GM18498 (cell line): ENCODE data around the gene ZNF468.
"Not testable (repeated sequence)": the region's sequence is repeated elsewhere in the genome, so short reads cannot be mapped to it uniquely, and the experiment has no call there.

Experiments used
- ATAC-seq: cut with Tn5 transposase; IDR thresholded peaks from one replicate; pipeline ENCODE4 v1.9.1; 2021; ENCODE audit warnings: mild to moderate bottlenecking, moderate library complexity; ENCODE audit not compliant: unreplicated experiment

Gene ZNF468

DNA sequence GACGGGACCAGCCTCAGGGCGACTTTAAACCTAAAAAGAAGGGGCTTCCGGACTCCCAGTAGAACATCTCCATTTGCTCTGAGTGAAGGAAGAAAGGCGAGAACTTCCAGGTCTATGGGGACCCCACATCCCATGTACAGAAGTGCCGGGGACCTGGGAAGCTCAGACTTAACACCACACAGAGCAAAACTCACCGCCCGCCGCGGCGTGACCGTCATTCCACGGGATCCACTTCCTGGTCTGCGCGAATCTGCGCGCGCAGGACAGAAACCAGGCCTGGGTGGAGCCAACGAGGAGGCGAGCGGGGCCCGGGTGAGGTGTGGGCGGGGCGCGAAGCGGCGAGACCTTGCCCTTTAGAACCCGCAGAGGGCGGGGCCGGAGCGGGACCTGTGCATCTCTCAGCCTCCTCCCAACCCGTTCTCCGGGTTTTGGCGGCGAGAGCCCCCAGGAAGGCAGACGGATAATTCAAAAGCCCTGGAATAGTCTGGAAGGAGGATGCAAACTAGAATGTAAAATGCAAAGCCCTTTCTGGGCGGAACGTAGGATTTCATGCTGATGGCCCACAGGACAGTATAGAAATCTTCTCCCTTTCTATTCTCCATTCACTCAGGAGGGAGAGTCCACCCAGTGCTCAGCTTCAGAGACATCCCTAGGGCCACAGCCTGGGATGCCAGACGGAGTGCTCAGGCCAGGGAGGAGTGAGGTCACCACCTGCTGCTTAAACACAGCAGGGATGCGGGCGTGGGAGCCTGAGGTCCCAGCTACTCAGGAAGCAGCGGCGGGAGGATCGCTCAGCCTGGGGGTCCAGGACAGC lies at the start of gene ZNF468:
TSS of gene ZNF468 (minus strand) at position 242 of the 814 bp plus-strand sequence. CDS start 3,347 bp downstream, outside the sequence.
- peak; percentile 97 for ATAC-seq

DNA sequence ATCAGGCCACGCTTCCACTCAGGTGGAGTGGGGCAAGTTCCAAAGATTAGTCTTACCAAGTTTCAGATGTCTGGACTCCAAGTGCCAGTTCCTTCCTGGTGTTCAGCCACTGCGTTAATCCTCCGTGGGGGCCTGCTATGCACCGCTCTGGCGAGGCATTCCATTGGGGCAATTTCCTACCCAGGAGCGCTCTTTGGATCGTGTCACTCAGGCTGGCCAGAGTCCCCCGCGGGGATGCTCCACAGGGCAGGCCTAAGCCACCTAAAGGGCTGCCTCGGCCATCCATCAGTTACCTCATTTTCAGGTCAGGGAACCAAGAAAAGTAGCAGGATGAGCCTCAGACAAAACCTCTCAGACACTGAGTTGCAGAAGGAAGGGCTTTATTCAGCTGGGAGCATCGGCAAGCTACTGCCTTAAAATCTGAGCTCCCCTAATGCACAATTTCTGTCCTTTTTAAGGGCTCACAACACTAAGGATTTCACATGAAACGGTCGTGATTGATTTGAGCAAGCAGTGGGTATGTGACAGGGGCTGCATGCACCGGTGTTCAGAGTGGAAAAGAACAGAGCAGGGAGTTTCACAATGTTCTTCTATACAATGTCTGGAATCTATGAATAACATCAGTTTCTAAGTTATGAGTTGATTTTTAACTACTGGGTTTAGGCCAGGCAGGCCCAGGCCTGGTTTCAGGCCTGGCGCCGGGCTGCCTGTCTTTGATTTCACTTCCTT lies 46.8 kb upstream of the ZNF468 start:
- not testable (repeated sequence) for ATAC-seq

- no peak for ATAC-seq
Measured at GRCh38 chr19:52901842-52902241, 44.4 kb upstream of the ZNF468 start.

DNA sequence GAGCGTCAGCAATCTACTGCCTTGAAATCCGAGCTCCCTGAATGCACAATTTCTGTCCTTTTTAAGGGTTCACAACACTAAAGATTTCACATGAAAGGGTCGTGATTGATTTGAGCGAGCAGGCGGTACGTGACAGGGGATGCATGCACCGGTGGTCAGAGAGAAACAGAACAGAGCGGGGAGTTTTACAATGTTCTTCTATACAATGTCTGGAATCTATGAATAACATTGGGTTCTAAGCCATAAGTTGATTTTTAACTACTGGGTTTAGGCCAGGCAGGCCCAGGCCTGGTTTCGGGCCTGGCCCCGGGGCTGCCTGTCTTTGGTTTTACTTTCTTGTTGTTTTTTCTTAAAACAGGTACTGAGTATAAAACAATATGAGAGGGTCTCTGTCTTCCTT lies 41.2 kb upstream of the ZNF468 start:
- ATAC-seq: not testable (repeated sequence)

- no peak for ATAC-seq
Measured at GRCh38 chr19:52898101-52898500, 40.7 kb upstream of the ZNF468 start.

GRCh38 chr19:52897138-52897935 lies 39.9 kb upstream of the ZNF468 start, which contains the start of gene ZNF320:
TSS of gene ZNF320 (minus strand) at chr19:52897635. CDS start at chr19:52890255, 7,380 bp downstream.
- peak; percentile 96 for ATAC-seq

- peak; percentile 30 for ATAC-seq
Measured at GRCh38 chr19:52896431-52897137, 39.2 kb upstream of the ZNF468 start.

- ATAC-seq: no peak
Measured at GRCh38 chr19:52891336-52891735, 33.9 kb upstream of the ZNF468 start.

GRCh38 chr19:52889931-52890330 lies 32.5 kb upstream of the ZNF468 start:
- no peak for ATAC-seq

DNA sequence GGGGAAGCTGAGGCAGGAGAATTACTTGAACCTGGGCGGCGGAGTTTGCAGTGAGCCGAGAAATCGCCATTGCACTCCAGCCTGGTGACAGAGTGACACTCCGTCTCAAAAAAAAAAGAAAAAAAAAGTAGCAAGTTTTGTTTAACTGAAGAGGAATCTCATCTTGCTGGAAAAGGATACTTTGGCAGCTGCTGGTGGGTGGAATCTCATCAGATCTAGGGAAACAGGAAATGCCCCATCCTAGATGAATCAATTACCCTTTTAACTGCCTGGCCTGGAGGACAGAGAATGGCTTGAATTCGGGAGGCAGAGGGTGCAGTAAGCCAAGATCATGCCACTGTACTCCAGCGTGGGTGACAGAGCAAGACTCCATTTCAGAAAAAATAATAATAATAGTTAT lies 31.7 kb upstream of the ZNF468 start:
- no peak for ATAC-seq

- ATAC-seq: no peak
Measured at GRCh38 chr19:52880895-52881389, 23.5 kb upstream of the ZNF468 start.

DNA sequence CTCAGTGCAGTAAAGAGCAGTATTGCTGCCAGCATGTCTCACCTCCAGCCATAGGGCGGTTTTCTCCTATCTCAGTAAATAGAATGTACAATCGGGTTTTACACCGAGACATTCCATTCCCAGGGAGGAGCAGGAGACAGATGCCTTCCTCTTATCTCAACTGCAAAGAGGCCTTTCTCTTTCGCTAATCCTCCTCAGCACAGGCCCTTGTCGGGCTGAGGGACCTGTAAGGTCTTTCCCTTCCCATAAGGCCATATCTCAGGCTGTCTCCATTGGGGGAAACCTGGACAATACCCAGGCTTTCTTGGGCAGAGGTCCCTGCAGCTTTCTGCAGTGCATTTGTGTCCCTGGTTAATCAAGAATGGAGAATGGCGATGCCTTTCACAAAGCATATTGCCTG lies 15.6 kb upstream of the ZNF468 start:
- not testable (repeated sequence) for ATAC-seq

- ATAC-seq: no peak
Measured at GRCh38 chr19:52871466-52871865, 14.0 kb upstream of the ZNF468 start.

DNA sequence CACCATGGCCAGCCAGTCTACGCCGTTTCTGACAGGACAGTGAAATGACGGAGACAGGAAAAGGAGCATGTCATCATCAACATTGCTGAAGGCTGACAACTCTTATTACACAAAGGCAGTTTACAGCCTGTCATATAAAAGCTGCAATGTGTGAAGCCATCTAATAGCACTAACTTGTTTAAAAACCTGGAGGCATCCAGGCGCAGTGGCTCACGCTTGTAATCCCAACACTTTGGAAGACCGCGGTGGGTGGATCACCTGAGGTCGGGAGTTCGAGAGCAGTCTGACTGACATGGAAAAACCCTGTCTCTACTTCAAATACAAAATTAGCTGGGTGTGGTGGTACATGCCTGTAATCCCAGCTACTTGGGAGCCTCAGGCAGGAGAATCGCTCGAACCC lies 10.6 kb upstream of the ZNF468 start:
- ATAC-seq: not testable (repeated sequence)

- ATAC-seq: peak; percentile 21
Measured at GRCh38 chr19:52856540-52857377, 660 bp downstream of the ZNF468 start.

GRCh38 chr19:52847352-52847751 lies 10.1 kb downstream of the ZNF468 start:
- not testable (repeated sequence) for ATAC-seq

DNA sequence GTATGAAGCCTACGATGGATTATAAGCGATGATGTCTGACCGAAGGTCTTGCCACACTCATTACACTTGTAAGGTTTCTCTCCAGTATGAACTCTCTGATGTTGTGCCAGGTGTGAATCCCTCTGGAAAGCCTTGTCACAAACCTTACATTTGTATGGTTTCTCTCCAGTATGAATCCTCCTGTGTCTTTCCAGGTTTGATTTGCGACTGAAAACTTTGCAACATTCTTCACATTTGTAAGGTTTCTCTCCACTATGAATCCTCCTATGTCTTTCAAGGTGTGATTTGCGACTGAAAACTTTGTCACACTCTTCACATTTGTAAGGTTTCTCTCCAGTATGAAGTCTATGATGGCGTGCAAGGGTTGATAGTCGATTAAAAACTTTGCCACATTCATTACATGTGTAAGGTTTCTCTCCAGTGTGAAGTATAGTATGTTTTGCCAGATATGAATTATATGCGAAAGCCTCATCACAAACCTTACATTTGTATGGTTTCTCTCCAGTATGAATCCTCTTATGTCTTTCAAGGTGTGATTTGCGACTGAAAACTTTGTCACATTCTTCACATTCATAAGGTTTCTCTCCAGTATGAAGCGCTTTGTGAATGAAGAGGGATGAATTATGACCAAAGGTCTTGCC lies 16.5 kb downstream of the ZNF468 start:
- ATAC-seq: not testable (repeated sequence)

GRCh38 chr19:52834289-52834688 lies 23.1 kb downstream of the ZNF468 start:
- ATAC-seq: not testable (repeated sequence)

GRCh38 chr19:52833541-52833940 lies 23.9 kb downstream of the ZNF468 start:
- not testable (repeated sequence) for ATAC-seq
